ENCODE data around the gene MEIKIN.

DNA sequence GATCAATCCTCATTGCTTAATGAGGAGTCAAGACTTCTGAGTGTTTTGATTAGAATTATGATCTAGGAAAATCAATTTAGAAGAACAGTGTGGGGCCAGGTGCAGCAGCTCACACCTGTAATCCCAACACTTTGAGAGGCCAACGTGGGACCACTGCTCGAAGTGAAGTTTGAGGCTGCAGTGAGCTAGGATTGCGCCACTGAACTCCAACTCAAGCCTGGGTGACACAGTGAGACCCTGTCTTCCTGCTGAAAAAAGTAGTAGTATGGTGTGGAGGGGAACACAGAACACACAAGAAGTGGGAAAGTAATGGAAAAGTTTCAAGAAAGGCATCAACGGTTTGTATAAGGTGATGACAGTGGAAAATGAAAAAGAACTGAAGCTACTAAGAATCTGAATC, 157.7 kb downstream of the MEIKIN start:
- TF ChIP-seq, protein P1, sequence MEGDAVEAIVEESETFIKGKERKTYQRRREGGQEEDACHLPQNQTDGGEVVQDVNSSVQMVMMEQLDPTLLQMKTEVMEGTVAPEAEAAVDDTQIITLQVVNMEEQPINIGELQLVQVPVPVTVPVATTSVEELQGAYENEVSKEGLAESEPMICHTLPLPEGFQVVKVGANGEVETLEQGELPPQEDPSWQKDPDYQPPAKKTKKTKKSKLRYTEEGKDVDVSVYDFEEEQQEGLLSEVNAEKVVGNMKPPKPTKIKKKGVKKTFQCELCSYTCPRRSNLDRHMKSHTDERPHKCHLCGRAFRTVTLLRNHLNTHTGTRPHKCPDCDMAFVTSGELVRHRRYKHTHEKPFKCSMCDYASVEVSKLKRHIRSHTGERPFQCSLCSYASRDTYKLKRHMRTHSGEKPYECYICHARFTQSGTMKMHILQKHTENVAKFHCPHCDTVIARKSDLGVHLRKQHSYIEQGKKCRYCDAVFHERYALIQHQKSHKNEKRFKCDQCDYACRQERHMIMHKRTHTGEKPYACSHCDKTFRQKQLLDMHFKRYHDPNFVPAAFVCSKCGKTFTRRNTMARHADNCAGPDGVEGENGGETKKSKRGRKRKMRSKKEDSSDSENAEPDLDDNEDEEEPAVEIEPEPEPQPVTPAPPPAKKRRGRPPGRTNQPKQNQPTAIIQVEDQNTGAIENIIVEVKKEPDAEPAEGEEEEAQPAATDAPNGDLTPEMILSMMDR (IDR thresholded peaks at IDR 0.05; ENCODE audit: extremely low read depth in 1 of 2, insufficient read depth in 1 of 2, low read depth in 1 of 2, low read length in 2 of 2), result no peak
- TF ChIP-seq FOS (IDR thresholded peaks at IDR 0.05; ENCODE audit: borderline replicate concordance, insufficient read depth, low read length) (no peak), EZH2 (IDR thresholded peaks at IDR 0.05; ENCODE audit: borderline replicate concordance, low read depth, low read length, severe bottlenecking) (no peak), POLR2AphosphoS5 (IDR thresholded peaks at IDR 0.05; ENCODE audit: insufficient read depth, low read depth, low read length) (no peak), MYC (IDR thresholded peaks at IDR 0.05; ENCODE audit: low read depth, low read length) (no peak), POLR2A (IDR thresholded peaks at IDR 0.05; ENCODE audit: low read depth, low read length) (no peak)
- TF ChIP-seq, protein P2, sequence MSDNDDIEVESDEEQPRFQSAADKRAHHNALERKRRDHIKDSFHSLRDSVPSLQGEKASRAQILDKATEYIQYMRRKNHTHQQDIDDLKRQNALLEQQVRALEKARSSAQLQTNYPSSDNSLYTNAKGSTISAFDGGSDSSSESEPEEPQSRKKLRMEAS (IDR thresholded peaks at IDR 0.05; ENCODE audit: insufficient read depth, insufficient read length), result no peak

Measured in endothelial cell of umbilical vein (primary cell).